Small intestine (tissue), 7 donors: ENCODE results near the gene PCNX3. TPM values are rescaled to one million over a fixed set of nuclear protein-coding genes. Genes with fewer than 3 reads are reported as not detected.

ENCODE experiments used
- DNase-seq, 2 donors: peaks; one replicate each; pipeline versions ENCODE4 v3.0.0 to v3.0.0-alpha.2; 2013
- FAIRE-seq: peaks from 2 replicates; lab custom pipeline; 2012; peaks lifted over from hg19 to GRCh38; lab: Jason Lieb, UNC
- H3K27ac ChIP-seq, 3 donors: one replicate each; pipeline ENCODE4 v1.5.1; 2013; ENCODE audit warnings: low read length in 2 of 3, mild to moderate bottlenecking in 2 of 3, control low read depth in 1 of 3, inconsistent platforms in 1 of 3, low read depth in 1 of 3, moderate library complexity in 1 of 3
- H3K27me3 ChIP-seq, 3 donors: one replicate each; pipeline ENCODE4 v1.6.1; 2013; ENCODE audit warnings: low read length in 3 of 3, inconsistent platforms in 1 of 3; ENCODE audit not compliant: control insufficient read depth in 3 of 3, insufficient read depth in 3 of 3
- H3K36me3 ChIP-seq, 3 donors: one replicate each; pipeline ENCODE4 v1.6.1; 2013; ENCODE audit warnings: low read length in 3 of 3, inconsistent platforms in 1 of 3, low read depth in 1 of 3, mild to moderate bottlenecking in 1 of 3, moderate library complexity in 1 of 3; ENCODE audit not compliant: control insufficient read depth in 3 of 3, insufficient read depth in 2 of 3
- H3K4me1 ChIP-seq, 3 donors: one replicate each; pipeline ENCODE4 v1.6.1; 2013; ENCODE audit warnings: low read length in 2 of 3, inconsistent platforms in 1 of 3, low read depth in 1 of 3, mild to moderate bottlenecking in 1 of 3, moderate library complexity in 1 of 3; ENCODE audit not compliant: control insufficient read depth in 3 of 3, insufficient read depth in 2 of 3
- H3K4me3 ChIP-seq, 3 donors: one replicate each; pipeline ENCODE4 v1.5.1; 2013; ENCODE audit warnings: low read length in 3 of 3, control low read depth in 1 of 3, inconsistent platforms in 1 of 3, low read depth in 1 of 3, mild to moderate bottlenecking in 1 of 3, moderate library complexity in 1 of 3
- H3K9me3 ChIP-seq, 2 donors: one replicate each; pipeline ENCODE4 v1.6.1; 2013; ENCODE audit warnings: low read depth in 1 of 2, low read length in 1 of 2; ENCODE audit not compliant: control insufficient read depth in 2 of 2, insufficient read depth in 1 of 2
- WGBS, 3 donors: extraction: QIAGEN DNeasy Blood & Tissue Kit; methylation state at CpG; one replicate each; pipeline ENCODE4 v1.1.7; 2013; 5-methylcytosine and 5-hydroxymethylcytosine counted together
- polyA plus RNA-seq, 4 donors: library from polyadenylated mRNA; stranded (reverse) in 3 of 4; unstranded in 1 of 4; fragments of 200-250 nt in 3 of 4; fragments of 120-200 nt in 1 of 4; gene quantifications; one replicate each; pipeline versions ENCODE4 v1.2.1 to v1.2.3, GENCODE V29; 2013
- donor health status: healthy with polysubstance abuse.
- donor health status: control.
- donor health status: control.
- donor health status: Bipolar disorder and iron deficiency.
- donor health status: healthy.

PCNX3 gene
- polyA plus RNA-seq, 4 donors = 12.7 to 27.5 (median 22.1) TPM

DNA sequence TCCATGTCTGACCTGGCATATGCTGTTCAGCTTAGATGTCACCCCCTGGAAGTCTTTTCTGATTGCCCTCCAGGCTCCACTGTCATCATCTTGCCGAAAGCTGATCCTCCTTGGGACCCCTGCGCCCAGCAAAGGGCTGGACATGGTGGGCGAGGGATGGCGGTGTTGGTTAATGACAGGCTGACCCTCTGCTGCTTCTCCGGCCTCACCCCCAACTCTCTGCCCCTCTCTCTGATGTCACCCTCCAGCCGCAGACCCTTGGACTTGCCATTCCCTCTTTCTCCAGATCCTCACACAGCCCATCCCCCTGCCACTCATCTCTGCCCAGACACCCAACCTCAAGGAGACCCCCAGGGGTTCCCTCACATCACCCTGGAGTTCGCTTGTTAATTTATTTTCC is 37.4 kb upstream of the PCNX3 start:
- Histone ChIP-seq H3K9me3 (no peaks in the 10 kb centered on the region), H3K4me3 (peak overlapping the region in 2 of 3 donors; percentile 2 to 27), H3K27ac (peak overlapping the region; percentile 68 to 87 (median 81)), H3K27me3 (peaks cover 0 to 2% (median 0%) of the 10 kb centered on the region in 3 donors), H3K4me1 (peaks cover 4 to 58% (median 15%) of the 10 kb centered on the region in 3 donors), H3K36me3 (peaks cover 4 to 62% (median 9%) of the 10 kb centered on the region in 3 donors)
- DNase-seq (no peak), FAIRE-seq (no peak)
- WGBS, 3 donors = 88 to 95% (median 92%) methylated on average over 7 of the region's 7 CpGs

DNA sequence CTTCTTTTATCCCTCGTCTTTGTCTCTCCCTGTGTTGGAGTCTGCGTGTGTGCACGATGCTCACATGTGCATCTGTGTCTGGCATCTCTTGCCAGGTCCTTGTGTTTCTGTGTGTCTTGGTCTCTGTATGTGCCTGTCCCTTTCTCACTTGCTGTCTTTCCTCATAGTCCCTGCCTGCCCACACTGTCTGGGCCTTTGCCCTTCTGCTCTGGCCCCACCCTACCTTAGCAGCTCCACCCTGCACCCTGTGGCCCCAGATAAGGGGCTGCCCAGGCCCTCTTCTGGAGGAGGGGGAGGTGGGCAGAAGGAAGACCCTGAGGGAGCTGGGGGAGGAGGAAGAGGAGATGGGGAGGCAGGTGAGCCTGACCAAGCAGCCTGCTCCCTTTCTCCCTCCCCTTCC is 36.9 kb upstream of the PCNX3 start:
- WGBS, 3 donors = 42 to 65% (median 46%) methylated on average over 3 of the region's 3 CpGs
- Histone ChIP-seq H3K36me3 (peaks cover 4 to 62% (median 9%) of the 10 kb centered on the region in 3 donors), H3K9me3 (no peaks in the 10 kb centered on the region), H3K4me3 (peak overlapping the region in 1 of 3 donors; percentile 2), H3K27me3 (peaks cover 0 to 4% (median 0%) of the 10 kb centered on the region in 3 donors), H3K4me1 (peaks cover 4 to 54% (median 15%) of the 10 kb centered on the region in 3 donors), H3K27ac (peak overlapping the region; percentile 35 to 81 (median 68))
- DNase-seq (peak; percentile 56 to 70), FAIRE-seq (no peak)

DNA sequence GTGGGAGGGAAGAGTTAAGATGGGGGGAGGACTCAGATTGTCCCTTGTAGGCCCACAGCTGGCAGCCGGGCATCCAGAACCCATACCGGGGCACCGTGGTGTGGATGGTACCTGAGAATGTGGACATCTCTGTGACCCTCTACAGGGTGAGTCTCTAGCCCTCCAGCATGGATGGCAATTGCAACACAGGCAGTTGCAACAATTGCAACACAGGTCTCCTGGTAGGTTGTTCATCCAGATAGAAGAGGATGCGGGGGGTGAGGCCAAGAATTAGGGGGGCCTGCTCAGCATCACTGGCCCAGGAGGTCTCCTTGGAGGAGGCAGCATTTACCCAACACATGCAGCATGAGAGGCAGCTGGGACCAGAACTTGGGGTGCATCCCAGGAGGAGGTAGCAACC is 36.3 kb upstream of the PCNX3 start:
- Histone ChIP-seq H3K27ac (no peak overlapping the region), H3K27me3 (peaks cover 0 to 10% (median 0%) of the 10 kb centered on the region in 3 donors), H3K4me1 (peaks cover 4 to 54% (median 15%) of the 10 kb centered on the region in 3 donors), H3K9me3 (no peaks in the 10 kb centered on the region), H3K4me3 (no peak overlapping the region), H3K36me3 (peaks cover 4 to 66% (median 9%) of the 10 kb centered on the region in 3 donors)
- no peak for DNase-seq
- FAIRE-seq = no peak
- 84 to 95% (median 89%) methylated on average over 4 of the region's 4 CpGs for WGBS, 3 donors

DNA sequence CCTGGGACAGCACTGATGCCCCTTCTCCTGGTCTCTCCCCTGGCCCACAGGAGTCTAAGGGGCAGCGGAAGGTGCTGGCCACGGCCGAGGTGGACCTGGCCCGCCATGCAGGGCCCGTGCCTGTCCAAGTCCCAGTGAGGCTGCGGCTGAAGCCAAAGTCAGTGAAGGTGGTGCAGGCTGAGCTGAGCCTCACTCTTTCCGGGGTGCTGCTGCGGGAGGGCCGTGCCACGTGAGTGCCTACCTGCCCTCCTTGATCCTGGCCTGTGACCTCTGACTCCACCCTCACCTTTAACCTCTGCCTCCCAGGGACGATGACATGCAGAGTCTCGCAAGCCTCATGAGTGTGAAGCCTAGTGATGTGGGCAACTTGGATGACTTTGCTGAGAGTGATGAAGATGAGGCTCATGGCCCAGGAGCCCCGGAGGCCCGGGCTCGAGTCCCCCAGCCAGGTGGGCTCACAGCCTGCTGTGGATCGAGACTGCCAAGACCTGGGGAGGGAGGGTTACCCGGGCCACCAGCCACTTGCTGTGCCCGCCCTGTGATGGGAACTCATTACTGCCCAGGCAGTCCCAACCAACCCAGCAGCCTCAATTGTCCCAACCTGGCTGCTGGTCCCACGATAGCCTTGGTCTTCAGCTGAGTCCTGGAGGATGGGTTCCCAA is 35.4 kb upstream of the PCNX3 start:
- H3K27me3 ChIP-seq = peaks cover 0 to 17% (median 0%) of the 10 kb centered on the region in 3 donors
- H3K36me3 ChIP-seq = peaks cover 4 to 70% (median 9%) of the 10 kb centered on the region in 3 donors
- no peak for FAIRE-seq

DNA sequence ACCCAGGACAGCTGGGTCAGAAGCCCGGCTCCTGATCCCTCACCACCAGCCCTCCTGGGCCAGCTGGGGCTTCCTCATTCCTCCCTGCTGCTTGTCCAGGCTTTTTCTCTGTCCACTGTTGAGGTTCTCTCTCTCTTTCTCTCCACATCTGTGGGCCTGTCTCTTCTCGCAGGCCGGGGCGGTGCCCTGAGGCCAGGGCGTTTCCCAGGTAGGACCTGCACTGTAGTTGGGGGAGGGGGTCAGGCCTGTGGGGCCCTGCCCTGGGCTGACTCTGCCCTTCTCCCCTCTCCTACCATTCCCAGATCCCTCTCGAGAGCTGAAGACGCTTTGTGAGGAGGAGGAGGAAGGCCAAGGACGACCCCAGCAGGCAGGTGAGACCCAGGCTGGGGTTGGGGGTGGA is 34.8 kb upstream of the PCNX3 start:
- H3K27ac ChIP-seq = peak overlapping the region in 1 of 3 donors; percentile 9
- FAIRE-seq = no peak
- WGBS, 3 donors = 91 to 97% (median 97%) methylated on average over 8 of the region's 8 CpGs

More for the DNA sequence above, 35.4 kb upstream of the PCNX3 start:
- H3K4me3 ChIP-seq = no peak overlapping the region
- no peak for DNase-seq
- H3K4me1 ChIP-seq = peaks cover 4 to 52% (median 15%) of the 10 kb centered on the region in 3 donors
- H3K27ac ChIP-seq = no peak overlapping the region
- no peaks in the 10 kb centered on the region for H3K9me3 ChIP-seq
- 92 to 95% (median 94%) methylated on average over 18 to 19 of the region's 19 CpGs for WGBS, 3 donors

DNA sequence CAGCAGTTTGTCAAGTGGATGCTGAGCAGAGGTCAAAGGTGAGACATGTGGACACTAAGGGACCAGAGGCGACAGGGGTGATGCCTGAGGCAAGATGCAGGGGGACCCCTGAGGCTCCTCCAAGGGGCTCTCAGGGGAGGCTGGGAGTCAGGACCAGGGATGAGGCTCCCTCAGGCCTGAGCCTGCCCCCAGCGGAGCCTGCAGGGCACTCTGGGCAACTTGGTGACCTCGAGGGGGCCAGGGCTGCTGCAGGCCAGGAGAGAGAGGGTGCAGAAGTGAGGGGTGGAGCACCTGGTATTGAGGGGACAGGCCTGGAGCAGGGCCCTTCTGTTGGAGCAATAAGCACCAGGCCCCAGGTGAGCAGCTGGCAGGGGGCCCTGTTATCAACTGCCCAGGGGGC is 33.6 kb upstream of the PCNX3 start:
- H3K27ac ChIP-seq = no peak overlapping the region
- DNase-seq = no peak
- H3K36me3 ChIP-seq = peaks cover 4 to 85% (median 9%) of the 10 kb centered on the region in 3 donors
- no peaks in the 10 kb centered on the region for H3K9me3 ChIP-seq
- peaks cover 0 to 23% (median 0%) of the 10 kb centered on the region in 3 donors for H3K27me3 ChIP-seq
- WGBS, 3 donors = 90 to 97% (median 92%) methylated on average over 3 of the region's 3 CpGs
- H3K4me1 ChIP-seq = peaks cover 4 to 42% (median 13%) of the 10 kb centered on the region in 3 donors
- FAIRE-seq = no peak
- H3K4me3 ChIP-seq = no peak overlapping the region

More for the DNA sequence above, 34.8 kb upstream of the PCNX3 start:
- Histone ChIP-seq H3K4me3 (no peak overlapping the region), H3K4me1 (peaks cover 4 to 50% (median 15%) of the 10 kb centered on the region in 3 donors), H3K36me3 (peaks cover 4 to 74% (median 9%) of the 10 kb centered on the region in 3 donors), H3K9me3 (no peaks in the 10 kb centered on the region), H3K27me3 (peaks cover 0 to 22% (median 0%) of the 10 kb centered on the region in 3 donors)
- DNase-seq = no peak

DNA sequence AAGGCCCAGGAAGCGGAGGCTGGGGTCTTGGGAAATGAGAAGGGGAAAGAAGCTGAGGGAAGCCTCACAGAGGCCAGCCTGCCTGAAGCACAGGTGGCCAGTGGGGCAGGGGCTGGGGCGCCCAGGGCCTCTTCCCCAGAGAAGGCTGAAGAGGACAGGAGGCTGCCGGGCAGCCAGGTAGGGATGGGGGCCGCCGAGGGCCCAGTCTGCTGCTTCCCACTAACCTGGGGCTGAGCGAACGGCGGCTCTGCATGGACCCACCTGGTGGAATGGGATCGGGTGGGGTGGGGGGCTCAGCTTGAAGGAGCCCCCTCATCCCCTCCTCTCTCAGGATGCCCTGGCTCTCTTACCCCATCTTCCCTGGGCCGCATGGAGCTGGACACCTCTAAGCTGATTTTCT is 32.0 kb upstream of the PCNX3 start:
- no peak overlapping the region for H3K27ac ChIP-seq
- peaks cover 0 to 23% (median 0%) of the 10 kb centered on the region in 3 donors for H3K27me3 ChIP-seq
- H3K4me1 ChIP-seq = peaks cover 0 to 37% (median 5%) of the 10 kb centered on the region in 3 donors
- no peak overlapping the region for H3K4me3 ChIP-seq
- H3K36me3 ChIP-seq = peaks cover 4 to 92% (median 9%) of the 10 kb centered on the region in 3 donors
- no peak for DNase-seq
- no peaks in the 10 kb centered on the region for H3K9me3 ChIP-seq
- no peak for FAIRE-seq
- WGBS, 3 donors = 88 to 99% (median 88%) methylated on average over 10 of the region's 10 CpGs

DNA sequence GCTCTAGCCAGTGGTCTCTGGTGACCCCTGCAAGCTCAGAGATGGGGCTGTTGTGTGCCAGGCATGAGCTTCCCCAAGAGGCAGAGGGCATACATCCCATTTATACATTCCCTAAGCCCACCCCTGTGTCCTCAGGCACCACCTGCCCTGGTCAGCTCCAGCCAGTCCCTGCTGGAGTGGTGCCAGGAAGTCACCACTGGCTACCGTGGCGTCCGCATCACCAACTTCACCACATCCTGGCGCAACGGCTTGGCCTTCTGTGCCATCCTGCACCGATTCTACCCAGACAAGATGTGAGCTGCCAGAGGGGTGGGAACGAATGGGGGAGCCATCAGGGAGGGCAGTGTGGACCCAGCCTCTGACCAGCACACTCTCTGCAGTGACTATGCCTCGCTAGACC is 31.5 kb upstream of the PCNX3 start:
- H3K4me3 ChIP-seq = no peak overlapping the region
- FAIRE-seq (no peak), DNase-seq (no peak)
- no peaks in the 10 kb centered on the region for H3K9me3 ChIP-seq
- no peak overlapping the region for H3K27ac ChIP-seq
- 74 to 76% (median 74%) methylated on average over 8 of the region's 8 CpGs for WGBS, 3 donors
- peaks cover 0 to 23% (median 0%) of the 10 kb centered on the region in 3 donors for H3K27me3 ChIP-seq
- H3K36me3 ChIP-seq = peaks cover 4 to 91% (median 9%) of the 10 kb centered on the region in 3 donors
- peaks cover 0 to 36% (median 0%) of the 10 kb centered on the region in 3 donors for H3K4me1 ChIP-seq
